Sigmoid colon (tissue), 7 donors: ENCODE data around the gene RNF135. TPM values are rescaled to one million over a fixed set of nuclear protein-coding genes. Genes with fewer than 3 reads are reported as not detected.

Experiments used
- DNase-seq: peaks from one replicate; pipeline ENCODE4 v3.0.0-alpha.2; 2019
- H3K27ac ChIP-seq, 4 donors: fragments of 200-600 bp; sonication (generic); one replicate each; pipeline ENCODE4 v1.5.1; 2016 to 2019; ENCODE audit warnings: mild to moderate bottlenecking in 1 of 4
- H3K27me3 ChIP-seq, 3 donors: fragments of 200-600 bp; sonication (generic); one replicate each; pipeline ENCODE4 v1.5.1; 2019; ENCODE audit warnings: mild to moderate bottlenecking in 1 of 3
- H3K36me3 ChIP-seq, 4 donors: fragments of 200-600 bp; sonication (generic); one replicate each; pipeline ENCODE4 v1.5.1; 2016 to 2019
- H3K4me1 ChIP-seq, 4 donors: fragments of 200-600 bp; sonication (generic); one replicate each; pipeline ENCODE4 v1.5.1; 2017 to 2019
- H3K4me3 ChIP-seq, 4 donors: fragments of 200-600 bp; sonication (generic); one replicate each; pipeline ENCODE4 v1.5.1; 2017 to 2019; ENCODE audit warnings: mild to moderate bottlenecking in 2 of 4, moderate library complexity in 1 of 4
- H3K9me3 ChIP-seq, 4 donors: fragments of 200-600 bp in 3 of 4; sonication (generic) in 3 of 4; one replicate each; pipeline versions ENCODE4 v1.5.1 to v1.6.1; 2013 to 2019
- CTCF ChIP-seq, 4 experiments: fragments of 450-650 bp in 3 of 4; fragments of 200-600 bp in 1 of 4; IDR thresholded peaks; one replicate each; pipeline ENCODE4 v1.5.1; 2016 to 2019; ENCODE audit warnings: antibody characterized with exemption in 4 of 4, mild to moderate bottlenecking in 3 of 4, moderate library complexity in 2 of 4
- EP300 ChIP-seq, 4 donors: sonication (generic); formaldehyde crosslinking; IDR thresholded peaks; one replicate each; pipeline ENCODE4 v1.6.1; 2017; ENCODE audit warnings: antibody characterized with exemption in 4 of 4
- POLR2A ChIP-seq, 2 donors: fragments of 450-650 bp; IDR thresholded peaks; one replicate each; pipeline ENCODE4 v1.6.1; 2016; ENCODE audit warnings: antibody characterized with exemption in 2 of 2, mild to moderate bottlenecking in 2 of 2, moderate library complexity in 2 of 2
- POLR2AphosphoS5 ChIP-seq, 4 donors: sonication (generic); formaldehyde crosslinking; IDR thresholded peaks; one replicate each; pipeline ENCODE4 v1.6.1; 2017; ENCODE audit warnings: antibody characterized with exemption in 4 of 4
- intact Hi-C: fragments of 100-400 bp; cut with DNase I; formaldehyde crosslinking; loops from one replicate; pipeline ENCODE4 v1.15.1; 2023
- polyA plus RNA-seq, 3 donors: library from polyadenylated mRNA; stranded (reverse); fragments of 200-250 nt; gene quantifications; one replicate each; pipeline ENCODE4 v1.2.3, GENCODE V29; 2013
- small RNA-seq, 3 donors: library from RNA; depleted of rRNA; stranded (forward); fragments of <200 nt; gene quantifications; one replicate each; pipeline ENCODE3, GENCODE V24; 2016
- total RNA-seq, 4 donors: library from RNA; depleted of rRNA; stranded (reverse); fragments of >200 nt; gene quantifications; one replicate each; pipeline ENCODE4 v1.1.0, GENCODE V29; 2016
- donor health status: healthy with polysubstance abuse.
- donor health status: Bipolar disorder and iron deficiency.
- donor health status: healthy.

RNF135 gene
- total and polyA plus RNA-seq, 7 donors = 13.0 to 28.2 (median 19.0) TPM

DNA sequence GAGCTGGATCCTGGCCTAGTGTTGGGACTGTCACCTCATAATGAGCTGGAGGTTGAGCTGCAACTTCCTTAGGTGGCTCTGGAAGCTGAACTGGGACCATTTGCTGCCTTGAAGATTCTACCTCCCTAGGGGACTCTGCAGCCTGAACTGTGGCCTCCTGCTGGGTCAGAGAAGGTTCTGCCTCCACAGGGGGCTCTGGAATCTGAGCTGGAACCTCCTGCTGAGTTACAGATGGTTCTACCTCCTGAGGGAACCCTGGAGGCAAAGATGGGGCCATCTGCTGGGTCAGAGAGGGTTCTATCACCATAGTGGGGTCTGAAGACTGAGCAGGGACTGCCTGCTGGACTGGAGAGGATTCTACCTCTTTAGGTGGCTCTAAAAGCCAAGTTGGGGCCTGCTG lies 77.3 kb downstream of the RNF135 start:
- Histone ChIP-seq H3K27ac (no peak overlapping the region), H3K27me3 (no peaks in the 10 kb centered on the region), H3K36me3 (no peaks in the 10 kb centered on the region), H3K4me3 (no peak overlapping the region), H3K4me1 (no peaks in the 10 kb centered on the region), H3K9me3 (no peaks in the 10 kb centered on the region)
- DNase-seq = no peak
- TF ChIP-seq POLR2AphosphoS5 (IDR thresholded peaks at IDR 0.05) (no peak), POLR2A (IDR thresholded peaks at IDR 0.05) (no peak), EP300 (IDR thresholded peaks at IDR 0.05) (no peak), CTCF (IDR thresholded peaks at IDR 0.05) (no peak)
- intact Hi-C loops = no loop called here

GRCh38 chr17:31048780-31049179 lies 77.9 kb downstream of the RNF135 start:
- Histone ChIP-seq H3K4me1 (no peaks in the 10 kb centered on the region), H3K4me3 (no peak overlapping the region), H3K27ac (no peak overlapping the region), H3K27me3 (no peaks in the 10 kb centered on the region), H3K36me3 (no peaks in the 10 kb centered on the region), H3K9me3 (no peaks in the 10 kb centered on the region)
- no peak for DNase-seq
- intact Hi-C loops = no loop called here
- TF ChIP-seq CTCF (IDR thresholded peaks at IDR 0.05) = no peak
- no peak for TF ChIP-seq POLR2A (IDR thresholded peaks at IDR 0.05)
- TF ChIP-seq EP300 (IDR thresholded peaks at IDR 0.05) = no peak
- TF ChIP-seq POLR2AphosphoS5 (IDR thresholded peaks at IDR 0.05) = no peak

Small RNA genes lying within 50 kb of the gene (small RNA-seq; reads per million reads assigned to genes)
- gene AC138207.3 = 0 reads per million in 3 donors
- gene RN7SL138P = 0 reads per million in 3 donors

Other genes starting within 250 kb of the RNF135 start
- 10 to 100 TPM in 2 of 4 donors, 1 to 10 TPM in 2; 7.2 to 11.4 (median 9.8) TPM for gene CRLF3, start 146.3 kb upstream of the RNF135 start, total RNA-seq
- gene CRLF3, start 146.3 kb upstream of the RNF135 start, polyA plus RNA-seq = 10 to 100 TPM; 10.8 to 17.4 (median 12.9) TPM
- 1 to 10 TPM in 2 of 4 donors, under 1 TPM in 2; 0.71 to 1.7 (median 1.0) TPM for gene ATAD5, start 139.1 kb upstream of the RNF135 start, total RNA-seq
- 1 to 10 TPM in 1 of 3 donors, under 1 TPM in 2; 0.46 to 1.7 (median 0.60) TPM for gene ATAD5, start 139.1 kb upstream of the RNF135 start, polyA plus RNA-seq
- 10 to 100 TPM in 2 of 4 donors, 1 to 10 TPM in 2; 6.9 to 12.3 (median 10.7) TPM for gene TEFM, start 64.8 kb upstream of the RNF135 start, total RNA-seq
- 10 to 100 TPM; 13.2 to 18.7 (median 14.3) TPM for gene TEFM, start 64.8 kb upstream of the RNF135 start, polyA plus RNA-seq
- gene ADAP2, start 49.1 kb upstream of the RNF135 start, total RNA-seq = 10 to 100 TPM; 11.8 to 20.8 (median 18.4) TPM
- gene ADAP2, start 49.1 kb upstream of the RNF135 start, polyA plus RNA-seq = 10 to 100 TPM in 1 of 3 donors, 1 to 10 TPM in 2; 9.0 to 15.0 (median 9.9) TPM
- 10 to 100 TPM; 40.7 to 83.8 (median 60.2) TPM for gene NF1, start 123.9 kb downstream of the RNF135 start, total RNA-seq
- gene NF1, start 123.9 kb downstream of the RNF135 start, polyA plus RNA-seq = 10 to 100 TPM in 1 of 3 donors, 1 to 10 TPM in 2; 4.8 to 10.6 (median 6.2) TPM